BLaER1 (cell line): ENCODE measurements around the gene NUP188.

Experiments
- H3K27ac ChIP-seq: shearing (Covaris generic); formaldehyde crosslinking; 2 replicates; pipeline ENCODE4 v1.8.1; 2022
- H3K27me3 ChIP-seq: shearing (Covaris generic); formaldehyde crosslinking; 2 replicates; pipeline ENCODE4 v1.8.1; 2022
- H3K36me3 ChIP-seq: shearing (Covaris generic); formaldehyde crosslinking; 2 replicates; pipeline ENCODE4 v1.8.1; 2022
- H3K4me1 ChIP-seq: shearing (Covaris generic); formaldehyde crosslinking; 2 replicates; pipeline ENCODE4 v1.8.1; 2022
- H3K4me2 ChIP-seq: shearing (Covaris generic); formaldehyde crosslinking; 2 replicates; pipeline ENCODE4 v1.8.1; 2022
- H3K4me3 ChIP-seq: shearing (Covaris generic); formaldehyde crosslinking; 2 replicates; pipeline ENCODE4 v1.8.1; 2022
- H3K9ac ChIP-seq: shearing (Covaris generic); formaldehyde crosslinking; 2 replicates; pipeline ENCODE4 v1.8.1; 2022
- H3K9me3 ChIP-seq: shearing (Covaris generic); formaldehyde crosslinking; 2 replicates; pipeline ENCODE4 v1.8.1; 2022
- H4K20me1 ChIP-seq: shearing (Covaris generic); formaldehyde crosslinking; 2 replicates; pipeline ENCODE4 v1.8.1; 2022
- Cebpa-rat ChIP-seq: shearing (Covaris generic); IDR thresholded peaks from 2 replicates; pipeline ENCODE4 v1.8.1; 2022

NUP188 gene

GRCh38 chr9:129036241-129036922, 88.9 kb downstream of the NUP188 start, which contains the start of gene MIGA2:
Gene MIGA2 (plus strand): TSS chr9:129036626. CDS start chr9:129040595, 3,969 bp downstream.
- Histone ChIP-seq H3K36me3 (peaks cover 15% of the 10 kb centered on the region), H3K9ac (peak within 1 kb of the TSS; percentile 91), H3K27me3 (no peaks in the 10 kb centered on the region), H3K27ac (peak within 1 kb of the TSS; percentile 80), H3K4me2 (peak within 1 kb of the TSS; percentile 98), H3K4me3 (peak within 1 kb of the TSS; percentile 98), H3K9me3 (no peaks in the 10 kb centered on the region), H4K20me1 (peaks cover 25% of the 10 kb centered on the region), H3K4me1 (peaks cover 28% of the 10 kb centered on the region)
- no peak for TF ChIP-seq Cebpa-rat

DNA sequence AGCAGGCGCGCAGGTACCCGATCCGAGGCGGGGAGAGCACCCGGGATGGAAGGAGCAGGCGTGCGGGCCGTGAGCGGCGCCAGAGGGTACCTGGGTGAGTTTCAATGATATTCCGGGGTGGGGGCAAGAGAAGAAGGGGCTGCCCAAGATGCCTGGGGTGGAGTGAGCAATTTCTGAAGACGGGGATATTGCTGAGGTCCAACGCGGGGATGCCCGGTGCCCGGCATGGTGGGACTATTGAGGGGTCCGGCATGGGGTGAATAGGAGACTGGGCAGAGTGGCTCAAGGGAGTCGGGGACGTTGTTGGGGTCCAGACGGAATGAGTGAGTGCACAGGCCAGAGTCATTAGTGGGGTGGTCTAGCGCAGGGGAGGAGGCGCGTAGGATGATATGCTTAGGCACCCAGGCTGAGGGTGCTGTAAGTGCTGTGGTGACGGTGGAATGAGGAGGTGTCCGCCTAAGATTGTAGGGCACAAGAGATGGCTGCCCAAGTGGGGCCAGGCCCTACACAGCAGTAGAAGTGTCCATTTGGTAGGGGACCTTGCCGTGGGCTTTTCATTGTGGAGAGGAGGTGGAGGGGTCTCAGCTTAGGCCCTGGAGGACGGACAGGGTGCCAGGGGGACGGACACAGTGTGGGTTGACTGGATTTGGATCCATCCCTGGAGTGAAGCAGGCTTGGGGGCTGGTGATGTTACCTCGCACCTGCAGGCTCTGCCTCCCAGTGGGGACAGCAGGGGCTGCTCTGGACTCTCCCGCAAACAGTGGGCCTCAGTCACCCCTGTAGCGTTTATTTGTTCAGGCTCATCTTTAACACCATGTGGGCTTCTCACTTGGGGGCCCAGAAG, 89.6 kb downstream of the NUP188 start:
- Histone ChIP-seq H3K4me2 (peak overlapping the region; percentile 98), H3K9me3 (no peaks in the 10 kb centered on the region), H3K27ac (peak overlapping the region; percentile 80), H3K36me3 (peaks cover 23% of the 10 kb centered on the region), H3K27me3 (no peaks in the 10 kb centered on the region), H3K4me1 (peaks cover 28% of the 10 kb centered on the region), H3K4me3 (peak overlapping the region; percentile 98), H4K20me1 (peaks cover 25% of the 10 kb centered on the region), H3K9ac (peak overlapping the region; percentile 91)
- TF ChIP-seq Cebpa-rat: no peak

DNA sequence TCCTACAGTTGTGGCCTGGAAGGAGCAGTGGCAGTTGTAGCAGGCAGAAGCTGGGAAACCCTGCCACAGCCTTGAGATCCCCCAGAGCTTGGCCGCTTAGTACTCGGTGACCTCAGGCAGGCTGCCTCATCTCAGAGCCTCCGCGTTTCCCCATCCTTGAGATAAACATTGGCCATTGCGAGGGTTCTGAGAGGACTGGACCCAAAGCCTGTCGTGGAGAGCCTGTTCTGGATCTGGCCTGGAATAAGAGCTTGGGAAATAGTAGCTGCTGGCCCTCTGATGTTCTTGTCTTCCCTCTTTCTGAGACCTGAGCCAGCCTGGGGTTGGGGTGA, 90.2 kb downstream of the NUP188 start:
- no peak for TF ChIP-seq Cebpa-rat
- Histone ChIP-seq H3K9ac (peak overlapping the region; percentile 91), H3K4me1 (peaks cover 28% of the 10 kb centered on the region), H3K27ac (no peak overlapping the region), H4K20me1 (peaks cover 25% of the 10 kb centered on the region), H3K27me3 (no peaks in the 10 kb centered on the region), H3K36me3 (peaks cover 29% of the 10 kb centered on the region), H3K9me3 (no peaks in the 10 kb centered on the region), H3K4me3 (peak overlapping the region; percentile 98), H3K4me2 (peak overlapping the region; percentile 98)

DNA sequence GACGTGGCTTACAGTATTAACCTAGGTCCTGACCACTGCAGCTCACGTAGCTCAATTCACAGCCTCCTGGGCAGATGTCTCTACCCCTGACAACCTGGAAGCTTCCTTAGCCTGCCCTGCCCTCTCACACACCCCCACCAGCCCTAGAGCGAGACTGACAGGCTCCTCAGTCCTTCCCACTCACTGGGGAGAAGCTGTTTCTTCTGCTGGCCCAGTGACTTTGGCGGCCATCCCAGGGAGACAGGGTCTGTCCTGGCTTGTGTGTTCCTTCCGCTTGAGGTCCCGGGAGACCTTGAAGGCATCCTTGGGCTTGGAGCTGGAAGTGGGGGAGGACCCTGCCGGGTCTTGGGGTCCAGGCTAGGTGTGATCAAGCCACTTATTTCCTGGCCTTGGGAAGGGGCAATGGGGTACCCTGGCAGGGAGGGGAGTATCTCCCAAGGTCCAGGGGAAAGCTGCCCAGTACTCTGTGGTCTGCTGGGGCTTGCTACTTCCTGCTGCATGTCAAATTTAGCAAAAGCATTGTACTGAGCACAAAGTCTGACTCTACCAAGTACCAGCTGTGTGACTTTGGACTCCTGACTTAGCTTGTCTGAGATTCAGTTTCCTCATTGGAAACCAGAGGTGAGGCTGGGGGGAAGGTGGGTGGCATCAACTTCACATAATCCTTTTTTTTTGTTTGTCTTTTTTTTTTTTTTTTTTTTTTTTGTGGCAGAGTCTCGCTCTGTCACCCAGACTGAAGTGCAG, 90.8 kb downstream of the NUP188 start:
- Histone ChIP-seq H3K27me3 (no peaks in the 10 kb centered on the region), H3K36me3 (peaks cover 34% of the 10 kb centered on the region), H3K9ac (peak overlapping the region; percentile 91), H3K4me1 (peaks cover 28% of the 10 kb centered on the region), H4K20me1 (peaks cover 25% of the 10 kb centered on the region), H3K4me2 (peak overlapping the region; percentile 98), H3K27ac (no peak overlapping the region), H3K4me3 (peak overlapping the region; percentile 98), H3K9me3 (no peaks in the 10 kb centered on the region)
- TF ChIP-seq Cebpa-rat: no peak

GRCh38 chr9:129040113-129040643, 92.7 kb downstream of the NUP188 start:
- Histone ChIP-seq H3K4me3 (no peak overlapping the region), H3K9me3 (no peaks in the 10 kb centered on the region), H3K36me3 (peaks cover 53% of the 10 kb centered on the region), H3K4me1 (peaks cover 28% of the 10 kb centered on the region), H3K4me2 (no peak overlapping the region), H3K27me3 (no peaks in the 10 kb centered on the region), H3K9ac (no peak overlapping the region), H4K20me1 (peaks cover 25% of the 10 kb centered on the region), H3K27ac (no peak overlapping the region)
- no peak for TF ChIP-seq Cebpa-rat

DNA sequence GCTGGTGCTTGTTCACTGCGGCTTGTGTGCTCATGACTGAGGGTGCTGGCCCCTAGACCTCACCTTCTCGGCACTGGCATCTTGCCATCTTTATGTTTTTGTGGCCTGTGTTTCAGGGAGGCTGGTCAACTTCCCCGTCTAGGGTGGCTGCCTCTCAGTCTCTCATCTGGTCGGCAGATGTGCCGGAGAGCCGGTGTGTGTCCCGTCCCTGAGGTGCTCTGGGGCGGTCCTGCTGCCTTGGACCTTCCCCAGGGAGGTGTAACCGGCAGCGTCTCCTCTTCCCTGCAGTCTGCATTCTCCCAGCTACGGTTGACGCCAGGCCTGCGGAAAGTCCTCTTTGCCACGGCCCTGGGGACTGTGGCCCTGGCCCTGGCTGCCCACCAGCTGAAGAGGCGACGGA, 94.5 kb downstream of the NUP188 start:
- no peak overlapping the region for H3K4me2 ChIP-seq
- H3K4me3 ChIP-seq: no peak overlapping the region
- H3K27me3 ChIP-seq: no peaks in the 10 kb centered on the region
- H3K9ac ChIP-seq: no peak overlapping the region
- no peaks in the 10 kb centered on the region for H3K9me3 ChIP-seq
- H3K4me1 ChIP-seq: peaks cover 20% of the 10 kb centered on the region
- TF ChIP-seq Cebpa-rat: no peak
- H3K27ac ChIP-seq: no peak overlapping the region
- peaks cover 71% of the 10 kb centered on the region for H3K36me3 ChIP-seq
- H4K20me1 ChIP-seq: peaks cover 20% of the 10 kb centered on the region

DNA sequence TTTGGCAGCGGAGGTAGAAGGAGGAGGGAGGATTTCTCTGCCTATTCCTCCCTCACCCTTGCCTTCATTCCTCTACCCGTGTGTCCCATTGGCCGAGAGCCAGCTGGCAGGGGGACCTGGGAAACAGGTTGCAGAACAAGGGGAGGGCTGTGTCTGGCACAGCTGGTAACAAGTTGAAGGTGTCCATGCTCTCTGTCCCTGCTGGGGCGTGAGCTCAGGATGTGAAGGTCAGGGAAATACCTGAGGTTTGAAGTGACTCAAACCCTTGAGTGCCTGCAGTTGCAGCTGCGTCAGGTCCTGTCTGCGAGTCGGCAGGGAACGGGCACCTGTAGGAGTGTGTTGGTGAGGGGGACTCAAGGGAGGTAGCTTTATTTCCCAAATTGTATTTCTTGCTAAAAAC, 105.1 kb downstream of the NUP188 start:
- Histone ChIP-seq H3K36me3 (peaks cover 99% of the 10 kb centered on the region), H3K4me3 (no peak overlapping the region), H3K27me3 (no peaks in the 10 kb centered on the region), H4K20me1 (no peaks in the 10 kb centered on the region), H3K4me1 (no peaks in the 10 kb centered on the region), H3K27ac (no peak overlapping the region), H3K4me2 (no peak overlapping the region), H3K9ac (no peak overlapping the region), H3K9me3 (no peaks in the 10 kb centered on the region)
- no peak for TF ChIP-seq Cebpa-rat

DNA sequence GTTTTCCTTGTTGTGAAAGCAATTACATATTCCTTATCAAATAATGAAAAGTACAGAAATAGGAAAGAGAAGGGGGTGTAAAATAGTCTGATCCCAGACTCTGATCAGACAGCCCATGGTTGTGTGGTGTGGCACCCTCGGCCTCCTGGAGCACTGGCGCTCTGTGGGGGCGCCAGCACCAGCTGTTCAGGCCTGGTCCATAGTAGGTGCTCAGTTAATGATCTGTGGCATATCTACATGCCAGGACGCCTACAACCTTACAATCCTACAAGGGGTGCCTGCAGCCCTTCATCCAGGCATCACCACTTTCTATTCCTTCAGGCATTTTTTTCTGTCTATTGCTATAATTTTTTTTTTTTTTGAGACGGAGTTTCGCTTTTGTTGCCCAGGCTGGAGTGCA, 105.5 kb downstream of the NUP188 start:
- Histone ChIP-seq H3K9ac (no peak overlapping the region), H3K9me3 (no peaks in the 10 kb centered on the region), H3K4me3 (no peak overlapping the region), H3K4me1 (no peaks in the 10 kb centered on the region), H3K27ac (no peak overlapping the region), H3K4me2 (no peak overlapping the region), H3K36me3 (peaks cover 99% of the 10 kb centered on the region), H4K20me1 (no peaks in the 10 kb centered on the region), H3K27me3 (no peaks in the 10 kb centered on the region)
- TF ChIP-seq Cebpa-rat: no peak

- Histone ChIP-seq H3K36me3 (peaks cover 99% of the 10 kb centered on the region), H3K4me1 (no peaks in the 10 kb centered on the region), H3K9me3 (no peaks in the 10 kb centered on the region), H4K20me1 (no peaks in the 10 kb centered on the region), H3K4me2 (no peak overlapping the region), H3K27me3 (no peaks in the 10 kb centered on the region), H3K9ac (no peak overlapping the region), H3K27ac (no peak overlapping the region), H3K4me3 (no peak overlapping the region)
- no peak for TF ChIP-seq Cebpa-rat
Observed at GRCh38 chr9:129054163-129054851, 106.8 kb downstream of the NUP188 start.
